ENCODE measurements around the gene DEDD2.

DEDD2 gene

DNA sequence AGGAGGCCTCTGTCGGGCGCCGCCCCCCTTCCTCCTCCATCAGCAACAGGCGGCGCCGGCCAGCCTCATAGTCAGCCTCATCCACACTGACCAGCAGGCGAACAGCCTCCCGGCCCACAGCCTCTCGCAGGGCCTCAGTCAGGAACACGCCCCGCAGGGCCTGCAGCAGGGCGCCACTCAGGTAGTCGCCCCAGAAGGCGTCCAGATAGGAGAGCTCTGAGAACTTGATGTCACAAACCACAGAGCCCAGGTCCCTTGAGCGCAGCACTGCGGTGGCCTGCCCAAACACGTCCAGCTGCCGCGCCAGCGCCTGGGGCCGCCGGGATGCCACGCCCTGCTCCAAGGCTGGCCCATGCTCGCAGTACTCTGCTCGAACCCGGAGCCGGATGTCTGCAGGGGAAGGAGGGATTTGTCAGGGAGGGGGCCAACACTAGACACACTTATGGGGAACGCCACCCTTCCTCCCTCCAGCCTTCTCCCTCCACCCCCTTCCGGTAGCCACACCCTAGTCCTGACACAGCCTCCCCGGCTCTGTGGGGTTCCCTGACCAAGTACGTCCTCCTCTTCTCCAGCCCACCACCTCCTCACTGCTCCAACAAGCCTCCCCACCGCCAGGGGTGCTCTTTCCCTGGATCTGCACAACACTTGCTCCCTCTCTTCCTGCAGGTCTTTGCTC, 17.9 kb downstream of the DEDD2 start:
- H3K9me3 Mint-ChIP-seq: no peaks in the 10 kb centered on the region
- DNase-seq (ENCODE audit: low spot score in 2 of 2) (peak in 1 of 2 donors; percentile 80), ATAC-seq (peak; percentile 68)
- peaks cover 82% of the 10 kb centered on the region for H3K4me1 Mint-ChIP-seq
- H3K36me3 Mint-ChIP-seq: peaks cover 88% of the 10 kb centered on the region
- peak overlapping the region; percentile 81 for H3K4me3 Mint-ChIP-seq
- H3K27ac Mint-ChIP-seq: peak overlapping the region; percentile 94

GRCh38 chr19:42198676-42199439, 18.6 kb downstream of the DEDD2 start:
- Mint-ChIP-seq H3K9me3 (no peaks in the 10 kb centered on the region), H3K36me3 (peaks cover 80% of the 10 kb centered on the region), H3K27ac (peak overlapping the region; percentile 94), H3K4me3 (peak overlapping the region; percentile 81), H3K4me1 (peaks cover 75% of the 10 kb centered on the region)
- DNase-seq (ENCODE audit: low spot score in 2 of 2) (peak in 1 of 2 donors; percentile 79), ATAC-seq (peak; percentile 70)

GRCh38 chr19:42197375-42197817, 20.1 kb downstream of the DEDD2 start:
- no peak for ATAC-seq
- H3K27ac Mint-ChIP-seq: no peak overlapping the region
- peaks cover 67% of the 10 kb centered on the region for H3K36me3 Mint-ChIP-seq
- peaks cover 3% of the 10 kb centered on the region for H3K9me3 Mint-ChIP-seq
- no peak for DNase-seq (ENCODE audit: low spot score in 2 of 2)
- no peak overlapping the region for H3K4me3 Mint-ChIP-seq
- H3K4me1 Mint-ChIP-seq: peaks cover 61% of the 10 kb centered on the region

DNA sequence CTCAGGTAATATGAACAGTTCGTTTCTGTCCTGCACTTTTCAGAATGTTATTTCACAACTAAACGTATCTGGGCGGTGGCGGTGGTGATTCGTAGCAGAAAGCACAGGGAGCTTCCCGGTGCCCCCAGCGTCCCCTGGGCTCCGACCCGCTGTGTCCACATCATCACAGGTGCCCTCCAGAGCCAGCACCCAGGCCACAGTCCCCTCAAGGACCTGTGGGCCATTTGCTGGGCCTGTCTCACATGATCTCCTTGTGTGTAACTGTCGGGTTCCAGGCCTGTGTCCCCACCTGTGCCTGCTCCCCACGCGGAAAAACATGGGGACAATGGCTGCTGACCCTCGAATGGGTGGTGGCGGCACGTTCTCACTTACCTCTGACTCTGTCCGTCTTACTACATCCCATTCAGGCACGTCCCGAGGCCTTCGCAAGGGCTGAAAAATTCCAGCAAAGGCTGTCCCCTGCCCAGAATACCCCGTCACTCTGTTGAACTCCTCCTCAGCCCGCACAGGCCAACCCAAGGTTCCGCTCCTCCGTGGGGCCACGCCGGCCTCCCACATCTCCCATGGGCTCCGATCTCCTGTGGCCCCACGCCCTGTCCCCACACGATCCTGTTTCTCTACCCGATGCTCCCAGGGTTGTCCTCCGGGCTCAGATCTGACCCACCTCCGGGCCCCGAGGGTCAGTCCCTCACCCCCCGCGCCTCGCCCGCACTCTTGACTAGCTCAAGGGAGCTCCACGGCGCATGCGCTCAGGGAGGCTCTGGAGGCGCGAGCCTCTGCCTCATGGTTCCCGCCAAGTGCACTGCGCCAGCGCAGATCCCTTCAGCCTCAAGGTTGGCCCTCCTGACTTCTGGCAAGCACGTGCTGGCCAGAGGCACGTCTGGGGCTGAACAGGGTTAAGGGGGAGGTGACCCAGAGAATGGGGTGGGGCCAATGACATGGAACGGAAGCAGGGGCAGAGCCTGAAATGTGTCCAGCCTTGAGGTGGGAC, 21.2 kb downstream of the DEDD2 start:
- peaks cover 57% of the 10 kb centered on the region for H3K36me3 Mint-ChIP-seq
- H3K4me1 Mint-ChIP-seq: peaks cover 60% of the 10 kb centered on the region
- no peak overlapping the region for H3K4me3 Mint-ChIP-seq
- DNase-seq (ENCODE audit: low spot score in 2 of 2): no peak
- ATAC-seq: no peak
- peak overlapping the region; percentile 60 for H3K27ac Mint-ChIP-seq
- peaks cover 3% of the 10 kb centered on the region for H3K9me3 Mint-ChIP-seq

DNA sequence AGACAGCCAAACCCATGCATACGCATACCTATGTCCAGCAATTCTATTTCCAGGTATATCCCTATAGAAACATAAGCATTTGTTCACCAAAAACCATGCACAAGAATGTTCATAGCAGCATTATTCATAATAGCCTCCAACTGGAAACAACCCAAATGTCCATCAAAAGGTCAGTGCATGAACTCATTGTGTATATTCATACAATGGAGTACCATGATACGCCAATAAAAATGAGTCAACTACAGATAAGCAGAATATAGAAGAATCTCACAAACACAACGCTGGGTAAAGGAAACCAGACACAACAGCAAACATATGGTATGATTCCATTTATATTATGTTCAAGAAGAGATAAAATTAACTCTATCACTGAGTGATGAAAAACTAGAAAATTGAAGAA, 23.8 kb downstream of the DEDD2 start:
- no peak for ATAC-seq
- DNase-seq (ENCODE audit: low spot score in 2 of 2): no peak
- Mint-ChIP-seq H3K4me3 (no peak overlapping the region), H3K27ac (peak overlapping the region; percentile 35), H3K4me1 (peaks cover 50% of the 10 kb centered on the region), H3K9me3 (peaks cover 3% of the 10 kb centered on the region), H3K36me3 (peaks cover 32% of the 10 kb centered on the region)

DNA sequence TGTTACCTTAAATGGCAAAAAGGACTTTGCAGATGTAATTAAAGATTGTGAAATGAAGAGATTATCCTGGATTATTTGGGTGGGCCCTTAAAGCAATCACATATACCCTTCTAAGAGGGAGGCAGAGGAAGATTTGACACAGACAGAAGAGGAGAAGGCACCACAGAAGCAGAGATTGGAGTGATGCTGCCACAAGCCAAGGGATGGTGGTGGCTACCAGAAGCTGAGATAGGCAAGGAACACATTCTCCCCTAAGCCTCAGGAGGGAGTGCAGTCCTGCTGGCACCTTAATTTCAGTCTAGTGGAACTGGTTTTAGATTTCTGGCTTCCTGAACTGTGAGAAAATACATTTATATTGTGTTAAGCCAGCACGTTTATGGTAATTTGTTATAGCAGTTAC, 24.2 kb downstream of the DEDD2 start:
- Mint-ChIP-seq H3K4me3 (no peak overlapping the region), H3K36me3 (peaks cover 28% of the 10 kb centered on the region), H3K4me1 (peaks cover 49% of the 10 kb centered on the region), H3K9me3 (peaks cover 3% of the 10 kb centered on the region), H3K27ac (no peak overlapping the region)
- ATAC-seq (no peak), DNase-seq (ENCODE audit: low spot score in 2 of 2) (no peak)

GRCh38 chr19:42191855-42192254, 25.6 kb downstream of the DEDD2 start:
- no peak for DNase-seq (ENCODE audit: low spot score in 2 of 2)
- H3K36me3 Mint-ChIP-seq: peaks cover 14% of the 10 kb centered on the region

GRCh38 chr19:42191330-42191729, 26.1 kb downstream of the DEDD2 start:
- peak overlapping the region; percentile 65 for H3K27ac Mint-ChIP-seq
- H3K4me1 Mint-ChIP-seq: peaks cover 34% of the 10 kb centered on the region
- DNase-seq (ENCODE audit: low spot score in 2 of 2) (no peak), ATAC-seq (peak; percentile 32)
- peaks cover 9% of the 10 kb centered on the region for H3K36me3 Mint-ChIP-seq
- peaks cover 3% of the 10 kb centered on the region for H3K9me3 Mint-ChIP-seq
- H3K4me3 Mint-ChIP-seq: no peak overlapping the region

More at GRCh38 chr19:42191855-42192254, 25.6 kb downstream of the DEDD2 start:
- H3K27ac Mint-ChIP-seq: peak overlapping the region; percentile 65
- peak; percentile 97 for ATAC-seq
- H3K4me3 Mint-ChIP-seq: no peak overlapping the region
- H3K4me1 Mint-ChIP-seq: peaks cover 40% of the 10 kb centered on the region
- peaks cover 3% of the 10 kb centered on the region for H3K9me3 Mint-ChIP-seq

DNA sequence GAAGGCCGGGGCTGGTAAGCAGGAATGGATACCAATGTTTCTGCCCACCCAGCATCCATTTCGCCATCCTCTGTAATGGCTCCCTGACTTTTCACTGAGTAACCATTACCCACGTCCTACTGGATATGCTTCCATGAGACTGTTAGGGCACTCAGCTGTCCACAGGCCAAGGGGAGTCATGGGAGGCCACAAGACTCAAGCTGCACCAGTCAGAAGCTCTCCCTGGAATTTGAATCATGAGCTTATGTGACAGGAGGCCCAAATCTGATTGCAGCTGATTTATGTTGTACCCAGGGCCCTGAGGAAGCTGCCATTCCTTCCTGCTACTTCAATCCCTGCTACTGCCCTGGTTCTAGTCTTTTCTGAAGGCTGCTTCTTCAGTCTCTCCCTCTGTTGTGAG, 28.3 kb downstream of the DEDD2 start:
- H3K4me3 Mint-ChIP-seq: no peak overlapping the region
- peaks cover 46% of the 10 kb centered on the region for H3K4me1 Mint-ChIP-seq
- H3K9me3 Mint-ChIP-seq: peaks cover 3% of the 10 kb centered on the region
- DNase-seq (ENCODE audit: low spot score in 2 of 2) (no peak), ATAC-seq (no peak)
- H3K27ac Mint-ChIP-seq: no peak overlapping the region
- no peaks in the 10 kb centered on the region for H3K36me3 Mint-ChIP-seq

- Mint-ChIP-seq H3K4me3 (no peak overlapping the region), H3K9me3 (peaks cover 3% of the 10 kb centered on the region), H3K4me1 (peaks cover 50% of the 10 kb centered on the region), H3K27ac (peak overlapping the region; percentile 15), H3K36me3 (peaks cover under 1% of the 10 kb centered on the region)
- ATAC-seq (no peak), DNase-seq (ENCODE audit: low spot score in 2 of 2) (no peak)
Observed at GRCh38 chr19:42188665-42189064, 28.8 kb downstream of the DEDD2 start.

DNA sequence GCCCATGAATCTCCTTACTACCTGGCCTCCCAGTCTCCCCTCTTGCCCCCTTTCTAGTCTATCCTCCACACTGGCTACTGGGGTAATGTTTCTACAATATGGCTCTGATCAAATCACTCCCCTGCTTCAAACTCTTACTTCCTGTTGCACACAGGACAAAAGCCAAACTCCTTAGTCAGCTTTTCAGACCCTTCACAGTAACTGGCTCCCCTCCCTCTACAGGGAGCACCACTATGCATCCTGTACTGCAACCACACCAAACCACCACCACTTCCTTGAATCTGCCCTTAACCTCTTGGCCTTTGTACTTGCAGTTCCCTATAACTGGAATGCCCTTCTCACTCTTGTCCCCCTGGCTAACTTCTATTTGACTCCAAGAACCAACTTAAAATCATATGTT, 32.2 kb downstream of the DEDD2 start:
- ATAC-seq: peak; percentile 84
- no peak for DNase-seq (ENCODE audit: low spot score in 2 of 2)
- no peaks in the 10 kb centered on the region for H3K9me3 Mint-ChIP-seq
- H3K27ac Mint-ChIP-seq: peak overlapping the region; percentile 85
- peaks cover 5% of the 10 kb centered on the region for H3K36me3 Mint-ChIP-seq
- peaks cover 53% of the 10 kb centered on the region for H3K4me1 Mint-ChIP-seq
- peak overlapping the region; percentile 21 for H3K4me3 Mint-ChIP-seq

- no peak overlapping the region for H3K4me3 Mint-ChIP-seq
- DNase-seq (ENCODE audit: low spot score in 2 of 2): peak; percentile 68 to 88
- peak overlapping the region; percentile 85 for H3K27ac Mint-ChIP-seq
- peaks cover 50% of the 10 kb centered on the region for H3K4me1 Mint-ChIP-seq
- H3K36me3 Mint-ChIP-seq: peaks cover 5% of the 10 kb centered on the region
- no peaks in the 10 kb centered on the region for H3K9me3 Mint-ChIP-seq
- peak; percentile 70 for ATAC-seq
Observed at GRCh38 chr19:42184401-42184861, 33.0 kb downstream of the DEDD2 start.

- H3K4me1 Mint-ChIP-seq: peaks cover 41% of the 10 kb centered on the region
- H3K27ac Mint-ChIP-seq: no peak overlapping the region
- no peak overlapping the region for H3K4me3 Mint-ChIP-seq
- no peaks in the 10 kb centered on the region for H3K9me3 Mint-ChIP-seq
- ATAC-seq: no peak
- peaks cover 5% of the 10 kb centered on the region for H3K36me3 Mint-ChIP-seq
- no peak for DNase-seq (ENCODE audit: low spot score in 2 of 2)
Observed at GRCh38 chr19:42178791-42179674, 38.4 kb downstream of the DEDD2 start.

GRCh38 chr19:42177686-42178019, 39.8 kb downstream of the DEDD2 start:
- Mint-ChIP-seq H3K36me3 (no peaks in the 10 kb centered on the region), H3K4me1 (peaks cover 28% of the 10 kb centered on the region), H3K9me3 (no peaks in the 10 kb centered on the region), H3K4me3 (no peak overlapping the region), H3K27ac (no peak overlapping the region)
- DNase-seq (ENCODE audit: low spot score in 2 of 2) (no peak), ATAC-seq (no peak)

Data from stimulated activated effector memory CD8-positive, alpha-beta T cell treated with anti-CD3 and anti-CD28 coated beads, Interleukin-12 subunit alpha, Interleukin-12 subunit beta, amount 100 ng/mL, for 72 hours (primary cell).